Heart right ventricle (tissue), 16 donors: Measurements from ENCODE around the gene C2orf78. TPM values are rescaled to one million over a fixed set of nuclear protein-coding genes. Genes with fewer than 3 reads are reported as not detected.

ENCODE experiments used
- ATAC-seq, 8 donors: fragments of 200-7000 bp; cut with Tn5 transposase; one replicate each; pipeline ENCODE4 v1.9.1; 2020; ENCODE audit warnings: mild to moderate bottlenecking in 8 of 8, moderate library complexity in 8 of 8, moderate number of reproducible peaks in 1 of 8
- DNase-seq, 2 donors: peaks; one replicate each; pipeline ENCODE4 v3.0.0-alpha.2; 2020
- H3K27ac ChIP-seq, 10 donors: fragments of 200-600 bp; sonication (generic) in 2 of 10; one replicate each; pipeline versions ENCODE4 v1.5.0 to v1.8.0; 2020 to 2022; ENCODE audit warnings: mild to moderate bottlenecking in 3 of 10
- H3K27me3 ChIP-seq, 7 donors: fragments of 200-600 bp; one replicate each; pipeline ENCODE4 v1.8.0; 2021 to 2022; ENCODE audit warnings: mild to moderate bottlenecking in 2 of 7
- H3K36me3 ChIP-seq, 9 donors: fragments of 200-600 bp; sonication (generic) in 1 of 9; one replicate each; pipeline versions ENCODE4 v1.5.0 to v1.8.0; 2020 to 2022; ENCODE audit warnings: mild to moderate bottlenecking in 2 of 9
- H3K4me1 ChIP-seq, 9 donors: fragments of 200-600 bp; sonication (generic) in 1 of 9; one replicate each; pipeline versions ENCODE4 v1.5.0 to v1.8.0; 2020 to 2022; ENCODE audit warnings: mild to moderate bottlenecking in 4 of 9
- H3K4me3 ChIP-seq, 10 donors: fragments of 200-600 bp; sonication (generic) in 2 of 10; one replicate each; pipeline versions ENCODE4 v1.5.0 to v1.8.0; 2020 to 2022; ENCODE audit warnings: mild to moderate bottlenecking in 7 of 10, moderate library complexity in 2 of 10
- H3K9me3 ChIP-seq, 11 donors: fragments of 200-600 bp in 10 of 11; sonication (generic) in 2 of 11; one replicate each; pipeline versions ENCODE4 v1.5.0 to v1.8.0; 2013 to 2022; ENCODE audit warnings: mild to moderate bottlenecking in 2 of 11, control low read depth in 1 of 11, moderate library complexity in 1 of 11
- WGBS, 2 donors: extraction: QIAGEN DNeasy Blood & Tissue Kit; methylation state at CpG; one replicate each; pipeline ENCODE4 v1.1.7; 2013; ENCODE audit warnings: inconsistent platforms in 1 of 2; 5-methylcytosine and 5-hydroxymethylcytosine counted together
- intact Hi-C, 10 donors: fragments of 100-400 bp; cut with DNase I; formaldehyde crosslinking; loops; one replicate each; pipeline versions ENCODE4 v1.11.1 to v1.14.2; 2022
- polyA plus RNA-seq, 2 donors: library from polyadenylated mRNA; stranded (reverse); fragments of 200-250 nt; gene quantifications; one replicate each; pipeline ENCODE4 v1.2.3, GENCODE V29; 2013
- total RNA-seq, 10 donors: library from RNA; stranded (reverse); fragmentation: NEBNext Ultra II Directional in 3 of 10; extraction: Animal tissue kit (Norgen Biotek cat#: 25700) in 3 of 10; gene quantifications; one replicate each; pipeline versions ENCODE4 v1.2.1 to v1.2.4, GENCODE V29; 2021 to 2023
- TF ChIP-seq, protein P1 (sequence below), 9 donors: fragments of 200-600 bp; sonication (generic) in 2 of 9; IDR thresholded peaks; one replicate each; pipeline versions ENCODE4 v1.5.0 to v1.8.0; 2021 to 2022; ENCODE audit warnings: antibody characterized with exemption in 9 of 9, mild to moderate bottlenecking in 5 of 9, moderate library complexity in 1 of 9
- donor health status: Arrhythmogenic right ventricular cardiomyopathy.
- donor health status: ischemic (EF 13 %, LVEDD 7.1; RV severe dilation, severe dysfunction).
- donor health status: healthy with polysubstance abuse.
- donor health status: DM: no; HTN: yes; CAD: no.
- donor health status: DM: no; HTN: no; CAD: no.
- donor health status: ischemic (EF 25% LVEDD 6.9; RV normal size, moderate dysfunction).
- donor health status: ischemic (EF 25% LVEDD 5.7; RV mildly dilated, moderate dysfunction).
- donor health status: healthy.
- donor health status: DM: yes; HTN: yes; CAD: no.
- donor health status: Ischemic cardiomyopathy.
- donor health status: ischemic (EF 35%, LVEDD 5.7; RV mildly dilated, moderate dysfunction).
- donor health status: nonischemic (EF 11% LVEDD 7.7; RV severe dilation, severe dysfunction).
- donor health status: DM: yes; HTN: yes; CAD: no.
- donor health status: PGD.
- donor health status: ischemic (EF 29% LVEDD 5.4; RV normal size, mild dysfunction).
- donor health status: nonischemic (EF 23%, LVEDD 6.1; RV moderate dilation, normal function).

The C2orf78 gene
- total and polyA plus RNA-seq, 12 donors, result not detected

DNA sequence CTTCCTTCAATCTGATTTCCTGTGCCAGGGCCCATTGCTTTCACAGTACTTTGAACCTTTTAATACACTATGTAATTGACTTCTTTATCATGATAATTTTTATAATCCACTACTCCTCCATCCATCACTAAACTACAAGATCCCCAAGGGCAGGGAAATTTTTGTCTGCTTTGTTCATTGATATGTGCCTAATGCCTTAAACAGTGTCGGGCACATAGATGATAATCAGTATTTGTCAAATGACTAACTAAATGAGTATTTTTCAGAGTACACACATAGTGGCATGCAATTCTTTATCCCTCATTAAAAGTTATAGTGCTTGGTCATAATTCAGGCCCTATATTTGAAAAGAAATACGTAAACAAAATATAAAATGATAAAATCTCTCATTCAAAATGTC, 39.4 kb downstream of the C2orf78 start:
- TF ChIP-seq, protein P1, sequence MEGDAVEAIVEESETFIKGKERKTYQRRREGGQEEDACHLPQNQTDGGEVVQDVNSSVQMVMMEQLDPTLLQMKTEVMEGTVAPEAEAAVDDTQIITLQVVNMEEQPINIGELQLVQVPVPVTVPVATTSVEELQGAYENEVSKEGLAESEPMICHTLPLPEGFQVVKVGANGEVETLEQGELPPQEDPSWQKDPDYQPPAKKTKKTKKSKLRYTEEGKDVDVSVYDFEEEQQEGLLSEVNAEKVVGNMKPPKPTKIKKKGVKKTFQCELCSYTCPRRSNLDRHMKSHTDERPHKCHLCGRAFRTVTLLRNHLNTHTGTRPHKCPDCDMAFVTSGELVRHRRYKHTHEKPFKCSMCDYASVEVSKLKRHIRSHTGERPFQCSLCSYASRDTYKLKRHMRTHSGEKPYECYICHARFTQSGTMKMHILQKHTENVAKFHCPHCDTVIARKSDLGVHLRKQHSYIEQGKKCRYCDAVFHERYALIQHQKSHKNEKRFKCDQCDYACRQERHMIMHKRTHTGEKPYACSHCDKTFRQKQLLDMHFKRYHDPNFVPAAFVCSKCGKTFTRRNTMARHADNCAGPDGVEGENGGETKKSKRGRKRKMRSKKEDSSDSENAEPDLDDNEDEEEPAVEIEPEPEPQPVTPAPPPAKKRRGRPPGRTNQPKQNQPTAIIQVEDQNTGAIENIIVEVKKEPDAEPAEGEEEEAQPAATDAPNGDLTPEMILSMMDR (IDR thresholded peaks at IDR 0.05), result no peak
- no peaks in the 10 kb centered on the region for H3K9me3 ChIP-seq
- 40 to 45% methylated on average over 2 of the region's 2 CpGs for WGBS, 2 donors
- H3K27me3 ChIP-seq, result no peaks in the 10 kb centered on the region
- ATAC-seq (no peak), DNase-seq (no peak)
- H3K36me3 ChIP-seq, result no peaks in the 10 kb centered on the region
- H3K4me1 ChIP-seq, result peaks cover 0 to 11% (median 7%) of the 10 kb centered on the region in 9 donors
- intact Hi-C loops, result loop anchor here in 2 of 10 donors (10.0 kb wide), 6 partner anchors 101 to 511 kb away; partner anchors contain the start of genes BOLA3 (in 2 of the 2), TET3 (in 2 of the 2) and DGUOK (in 1 of the 2)
- no peak overlapping the region for H3K4me3 ChIP-seq
- no peak overlapping the region for H3K27ac ChIP-seq

DNA sequence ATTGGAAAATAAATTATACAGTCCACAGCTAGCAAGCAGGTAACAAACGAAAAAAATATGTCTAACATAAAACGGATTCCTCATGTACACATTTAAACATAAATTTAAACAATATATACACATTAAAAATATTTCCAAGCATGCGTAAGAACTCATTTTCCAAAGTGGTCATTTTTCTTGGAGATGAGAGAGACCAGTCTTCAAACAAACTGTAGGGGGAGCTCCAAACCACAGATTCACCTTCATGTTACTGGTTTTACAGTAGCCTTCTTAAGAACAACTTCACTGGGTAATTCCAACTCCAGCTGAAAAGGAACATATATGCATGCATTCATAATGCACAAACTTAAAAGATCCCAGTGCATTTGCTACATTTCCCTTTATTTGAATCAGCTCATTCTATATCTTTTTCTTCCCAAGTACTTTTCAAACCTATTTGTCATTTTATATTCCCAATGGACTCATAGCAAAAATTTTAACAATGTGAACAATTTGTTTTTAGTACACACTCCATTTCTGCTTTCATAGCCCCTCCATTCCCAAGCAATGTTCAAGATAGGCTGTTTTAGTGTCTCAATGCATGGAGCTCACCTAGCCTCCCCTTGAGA, 40.0 kb downstream of the C2orf78 start:
- no peak overlapping the region for H3K4me3 ChIP-seq
- no peaks in the 10 kb centered on the region for H3K27me3 ChIP-seq
- no peak overlapping the region for H3K27ac ChIP-seq
- no peaks in the 10 kb centered on the region for H3K36me3 ChIP-seq
- 8 to 16% methylated on average over 3 of the region's 3 CpGs for WGBS, 2 donors
- no peaks in the 10 kb centered on the region for H3K9me3 ChIP-seq
- DNase-seq (peak in 1 of 2 donors; percentile 71), ATAC-seq (no peak)
- TF ChIP-seq, protein P1 (IDR thresholded peaks at IDR 0.05), result peak; percentile 67 to 92 (median 84)
- intact Hi-C loops, result loop anchor here in 2 of 10 donors (10.0 kb wide), 6 partner anchors 101 to 511 kb away; partner anchors contain the start of genes BOLA3 (in 2 of the 2), TET3 (in 2 of the 2) and DGUOK (in 1 of the 2)
- H3K4me1 ChIP-seq, result peaks cover 0 to 13% (median 7%) of the 10 kb centered on the region in 9 donors

DNA sequence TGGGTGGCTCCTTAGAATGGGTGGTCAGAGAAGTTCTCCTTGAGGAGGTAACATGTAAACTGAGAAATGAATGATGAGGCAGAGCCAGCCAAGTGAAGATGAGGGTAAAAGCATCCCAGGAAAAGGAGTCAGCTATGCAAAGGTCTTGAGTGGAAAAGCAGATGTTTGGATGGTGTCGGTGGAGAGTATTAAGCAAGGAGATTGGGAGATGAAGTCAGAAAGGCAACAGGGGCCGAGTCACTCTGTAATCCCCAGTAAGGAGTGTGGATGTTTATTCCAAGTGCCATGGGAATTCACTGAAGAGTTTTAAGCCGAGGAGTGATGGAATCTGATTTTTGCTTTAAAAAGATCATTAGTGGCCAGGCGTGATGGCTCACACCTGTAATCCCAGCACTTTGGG, 41.4 kb downstream of the C2orf78 start:
- H3K4me3 ChIP-seq, result no peak overlapping the region
- WGBS, 2 donors, result 72 to 76% methylated on average over 4 of the region's 4 CpGs
- no peak for ATAC-seq
- DNase-seq, result no peak
- H3K36me3 ChIP-seq, result no peaks in the 10 kb centered on the region
- H3K4me1 ChIP-seq, result peaks cover 0 to 26% (median 16%) of the 10 kb centered on the region in 9 donors
- intact Hi-C loops, result loop anchor here in 2 of 10 donors (10.0 kb wide), 6 partner anchors 99 to 509 kb away; partner anchors contain the start of genes BOLA3 (in 2 of the 2), TET3 (in 2 of the 2) and DGUOK (in 1 of the 2)
- TF ChIP-seq, protein P1 (IDR thresholded peaks at IDR 0.05), result no peak
- no peaks in the 10 kb centered on the region for H3K9me3 ChIP-seq
- no peaks in the 10 kb centered on the region for H3K27me3 ChIP-seq
- no peak overlapping the region for H3K27ac ChIP-seq

DNA sequence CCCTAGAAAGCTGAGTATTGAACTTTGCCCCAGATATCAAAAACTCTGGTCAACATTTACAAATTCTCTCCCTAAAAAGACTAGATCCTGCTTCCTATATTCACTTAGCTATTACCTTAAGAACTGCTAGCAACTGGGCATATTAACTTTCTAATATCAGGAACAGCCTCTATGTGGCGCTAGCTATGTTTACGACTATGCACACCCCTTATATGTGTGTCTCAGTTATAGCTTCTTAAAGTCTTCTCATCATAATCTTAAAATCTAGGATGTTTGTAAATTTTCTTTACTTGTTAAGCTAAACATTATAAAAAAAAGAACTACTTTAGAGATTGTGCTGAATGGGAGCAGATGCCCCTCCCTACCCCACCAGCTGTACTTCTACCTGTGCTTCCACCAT, 43.0 kb downstream of the C2orf78 start:
- Histone ChIP-seq H3K36me3 (peaks cover 0 to 15% (median 0%) of the 10 kb centered on the region in 9 donors), H3K27ac (no peak overlapping the region), H3K4me3 (no peak overlapping the region), H3K4me1 (peaks cover 0 to 35% (median 18%) of the 10 kb centered on the region in 9 donors), H3K27me3 (no peaks in the 10 kb centered on the region), H3K9me3 (no peaks in the 10 kb centered on the region)
- ATAC-seq (no peak), DNase-seq (no peak)
- TF ChIP-seq, protein P1 (IDR thresholded peaks at IDR 0.05), result peak in 1 of 9 donors; percentile 41
- intact Hi-C loops, result loop anchor here in 2 of 10 donors (10.0 kb wide), 6 partner anchors 98 to 508 kb away; partner anchors contain the start of genes BOLA3 (in 2 of the 2), TET3 (in 2 of the 2) and DGUOK (in 1 of the 2)
- WGBS, 2 donors, result 37 to 45% methylated on average over 2 of the region's 2 CpGs
